SIG-M5 (cell line): Measurements from ENCODE around the gene ENDOV.

Experiments
- DNase-seq: peaks from one replicate; lab custom pipeline; 2025; lab: John Stamatoyannopoulos, UW

ENDOV gene

GRCh38 chr17:80485846-80486245, 70.9 kb downstream of the ENDOV start:
- no peak for DNase-seq

GRCh38 chr17:80486692-80487091, 71.7 kb downstream of the ENDOV start:
- DNase-seq = no peak

GRCh38 chr17:80487511-80487910, 72.5 kb downstream of the ENDOV start:
- no peak for DNase-seq
